ENCODE measurements around the gene DLX5.

DNA sequence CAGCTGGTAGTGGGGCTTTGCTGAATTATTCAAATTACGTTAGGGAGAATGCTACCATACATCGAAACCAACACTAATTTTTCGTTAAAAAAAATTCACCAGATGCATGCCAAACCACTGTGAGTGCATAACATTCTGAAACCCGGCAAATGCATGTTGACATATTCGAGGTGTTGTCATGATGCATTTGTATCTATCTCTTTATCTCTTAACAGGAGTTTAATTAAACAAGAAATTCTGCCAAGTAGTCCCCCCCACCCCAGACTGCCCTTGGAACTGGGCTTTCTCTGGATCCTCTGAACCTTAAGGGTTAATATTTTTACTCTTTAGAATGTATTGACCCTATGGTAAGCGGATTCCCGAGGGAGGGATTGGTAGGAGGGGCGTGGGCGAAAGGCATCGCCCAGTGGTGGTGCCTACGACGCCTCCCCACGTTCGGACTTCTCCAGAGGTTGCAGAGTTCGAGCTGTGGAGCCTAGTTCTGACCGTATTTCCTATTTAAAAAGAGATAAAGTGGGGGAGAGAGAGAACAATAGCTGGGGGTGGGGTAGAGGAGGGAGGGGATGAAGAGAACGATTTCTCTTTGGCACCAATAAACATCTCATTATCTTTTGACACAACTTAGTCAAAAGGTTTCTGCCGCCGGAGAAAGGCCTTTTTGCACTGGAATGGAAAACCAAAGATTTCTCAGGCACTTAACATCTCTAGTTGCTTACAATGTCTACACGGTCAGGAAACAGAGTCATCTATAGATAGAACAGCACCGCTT, 12.1 kb downstream of the DLX5 start:
- TF ChIP-seq CTCF (IDR thresholded peaks at IDR 0.05) (no peak), POLR2A (IDR thresholded peaks at IDR 0.05) (no peak)
